AG04449 (cell line): ENCODE measurements around the gene PGF.

Experiments used
- CTCF ChIA-PET: fragments of 350-600 bp; formaldehyde crosslinking; extraction: SDS; loops from one replicate; lab custom pipeline; 2021; ENCODE audit warnings: antibody characterized with exemption; lab: Yijun Ruan, JAX
- POLR2A ChIA-PET: fragments of 400-600, 350-600 bp; formaldehyde crosslinking; extraction: SDS; loops from one replicate; lab custom pipeline; 2020; ENCODE audit warnings: antibody characterized with exemption, inconsistent platforms; lab: Yijun Ruan, JAX
- DNase-seq: peaks from one replicate; pipeline ENCODE4 v3.0.0-alpha.2; 2010; ENCODE audit warnings: low read depth, low spot score
- H3K4me3 ChIP-seq: 2 replicates; pipeline ENCODE4 v1.5.1; 2011; ENCODE audit warnings: low read depth, mild to moderate bottlenecking, control low read depth, low read length
- CTCF ChIP-seq: IDR thresholded peaks from one replicate; pipeline ENCODE4 v1.5.1; 2011; ENCODE audit warnings: mild to moderate bottlenecking, moderate library complexity, low read length, control low read depth, inconsistent platforms; ENCODE audit not compliant: insufficient read depth; ENCODE audit errors: missing control alignments

PGF gene

GRCh38 chr14:74891870-74892269 is 63.5 kb downstream of the PGF start:
- TF ChIP-seq CTCF, result no peak

More at GRCh38 chr14:74891870-74892269, 63.5 kb downstream of the PGF start:
- ChIA-PET POLR2A (no interaction called here), CTCF (interaction anchor here (6.0 to 26.3 kb wide), 4 partner anchors 13 to 197 kb away, joined by 29 to 689 read pairs (median 152); no protein-coding TSS in a partner anchor)
- no peak for DNase-seq
- no peak overlapping the region for H3K4me3 ChIP-seq
